Panc1 (cell line): ENCODE measurements around the gene OR9Q1. TPM values are rescaled to one million over a fixed set of nuclear protein-coding genes. Genes with fewer than 3 reads are reported as not detected.

ENCODE experiments used
- ATAC-seq: fragments of 200-7000 bp; cut with Tn5 transposase; 2 replicates; pipeline ENCODE4 v1.9.1; 2020; ENCODE audit warnings: mild to moderate bottlenecking, moderate library complexity
- BruUV-seq: library from RNA; stranded (reverse); fragments of 400-500 nt; replicated peaks from 2 replicates; lab custom pipeline; 2021; lab: Mats Ljungman, UMichigan
- CTCF ChIA-PET: fragments of 300-600 bp; sonication (Branson Sonifier 250); formaldehyde crosslinking; loops from one replicate; lab custom pipeline; 2022; ENCODE audit warnings: antibody characterized with exemption; lab: Charles Lee
- POLR2A ChIA-PET: fragments of 300-600 bp; sonication (Branson Sonifier 250); formaldehyde crosslinking; loops from one replicate; lab custom pipeline; 2022; ENCODE audit warnings: antibody characterized with exemption; lab: Charles Lee
- DNase-seq: peaks from one replicate; pipeline ENCODE4 v3.0.0-alpha.2; 2010; ENCODE audit warnings: low read depth, low spot score
- H3K27ac ChIP-seq: 2 replicates; pipeline ENCODE4 v1.5.1; 2011; ENCODE audit warnings: mild to moderate bottlenecking, low read length, inconsistent platforms
- H3K27me3 ChIP-seq: fragments of 200-500 bp; sonication (Bioruptor generic); 2 replicates; pipeline ENCODE4 v1.6.0; 2014; ENCODE audit warnings: low read length, inconsistent platforms; ENCODE audit not compliant: control insufficient read depth, insufficient read depth
- H3K36me3 ChIP-seq: fragments of 200-500 bp; sonication (Bioruptor generic); 2 replicates; pipeline ENCODE4 v1.5.1; 2014; ENCODE audit warnings: inconsistent platforms, mild to moderate bottlenecking, low read length, moderate library complexity; ENCODE audit not compliant: control insufficient read depth, insufficient read depth
- H3K4me1 ChIP-seq: 2 replicates; pipeline ENCODE4 v1.5.1; 2011; ENCODE audit warnings: inconsistent platforms, mild to moderate bottlenecking, low read length, moderate library complexity; ENCODE audit not compliant: control insufficient read depth, insufficient read depth
- H3K4me3 ChIP-seq, 2 experiments: 2 replicates each; pipeline ENCODE4 v1.5.1; 2011 to 2012; ENCODE audit warnings: low read depth in 2 of 2, low read length in 2 of 2, mild to moderate bottlenecking in 2 of 2, inconsistent platforms in 1 of 2, moderate library complexity in 1 of 2
- H3K9me3 ChIP-seq: fragments of 200-500 bp; sonication (Bioruptor generic); 2 replicates; pipeline ENCODE4 v1.5.1; 2014; ENCODE audit warnings: low read depth, mild to moderate bottlenecking, inconsistent platforms, low read length, moderate library complexity; ENCODE audit not compliant: control insufficient read depth, insufficient read depth
- CTCF ChIP-seq: fragments of 450-650 bp; IDR thresholded peaks from 2 replicates; pipeline ENCODE4 v1.5.1; 2017; ENCODE audit warnings: mild to moderate bottlenecking
- POLR2AphosphoS5 ChIP-seq: IDR thresholded peaks from 2 replicates; pipeline ENCODE4 v1.6.1; 2012; ENCODE audit warnings: mild to moderate bottlenecking, low read depth, low read length, moderate library complexity
- REST ChIP-seq, 2 experiments: IDR thresholded peaks; 2 replicates each; pipeline ENCODE4 v1.6.1; 2011 to 2012; ENCODE audit warnings: low read depth in 2 of 2, control low read depth in 1 of 2, low read length in 1 of 2, mild to moderate bottlenecking in 1 of 2, moderate library complexity in 1 of 2; ENCODE audit not compliant: insufficient read depth in 1 of 2
- SIN3A ChIP-seq: IDR thresholded peaks from 2 replicates; pipeline ENCODE4 v1.6.1; 2012; ENCODE audit warnings: low read depth, mild to moderate bottlenecking, low read length, moderate library complexity, borderline replicate concordance; ENCODE audit not compliant: insufficient read depth
- TCF7L2 ChIP-seq: IDR thresholded peaks from 2 replicates; pipeline ENCODE4 v1.6.1; 2011; ENCODE audit warnings: mild to moderate bottlenecking, low read depth, low read length, inconsistent platforms
- in situ Hi-C: cut with HindIII; loops from 2 replicates; pipeline ENCODE4 v1.10.0; 2016; ENCODE audit warnings: low sequenced_read_pairs, low pct_unique_long_range_greater_than_20kb
- intact Hi-C: fragments of 100-400 bp; cut with micrococcal nuclease; formaldehyde crosslinking; loops from one replicate; pipeline ENCODE4 v1.10.0; 2022; ENCODE audit not compliant: unreplicated experiment
- total RNA-seq: library from RNA; stranded (reverse); gene quantifications from one replicate; pipeline ENCODE4 v1.2.1, GENCODE V29; 2021; ENCODE audit not compliant: unreplicated experiment

Gene OR9Q1
- total RNA-seq, 1 experiment from 2014 or later, result not detected

GRCh38 chr11:58057481-58057880 lies 33.8 kb downstream of the OR9Q1 start:
- ChIA-PET CTCF (no interaction called here), POLR2A (no interaction called here)
- no TSS peak for BruUV-seq
- Histone ChIP-seq H3K4me3 (no peak overlapping the region), H3K9me3 (no peaks in the 10 kb centered on the region), H3K27ac (no peak overlapping the region), H3K4me1 (no peaks in the 10 kb centered on the region), H3K36me3 (no peaks in the 10 kb centered on the region), H3K27me3 (no peaks in the 10 kb centered on the region)
- DNase-seq, result no peak
- in situ Hi-C loops (no loop called here), intact Hi-C loops (no loop called here)
- TF ChIP-seq SIN3A (no peak), TCF7L2 (no peak), POLR2AphosphoS5 (no peak), CTCF (no peak), REST (IDR thresholded peaks at IDR 0.05; ENCODE audit: insufficient read depth in 1 of 2, low read depth in 2 of 2, low read length in 1 of 2) (no peak)
- no peak for ATAC-seq

- TF ChIP-seq POLR2AphosphoS5 (no peak), SIN3A (no peak), CTCF (no peak), TCF7L2 (no peak), REST (IDR thresholded peaks at IDR 0.05; ENCODE audit: insufficient read depth in 1 of 2, low read depth in 2 of 2, low read length in 1 of 2) (no peak)
- no peak for DNase-seq
- in situ Hi-C loops, result no loop called here
- ATAC-seq, result no peak
- H3K4me1 ChIP-seq, result no peaks in the 10 kb centered on the region
- ChIA-PET CTCF (no interaction called here), POLR2A (no interaction called here)
- no peak overlapping the region for H3K27ac ChIP-seq
- no peaks in the 10 kb centered on the region for H3K27me3 ChIP-seq
- no TSS peak for BruUV-seq
- intact Hi-C loops, result no loop called here
- H3K9me3 ChIP-seq, result no peaks in the 10 kb centered on the region
- no peaks in the 10 kb centered on the region for H3K36me3 ChIP-seq
- H3K4me3 ChIP-seq, result no peak overlapping the region
Observed at GRCh38 chr11:58058276-58059006, 34.8 kb downstream of the OR9Q1 start.
